Suprapubic skin (tissue), 4 donors: ENCODE data around the gene TBC1D21.

ENCODE experiments used
- EP300 ChIP-seq: sonication (generic); formaldehyde crosslinking; IDR thresholded peaks from one replicate; pipeline ENCODE4 v1.6.1; 2017; ENCODE audit warnings: antibody characterized with exemption
- POLR2A ChIP-seq, 2 donors: fragments of 450-650 bp; IDR thresholded peaks; one replicate each; pipeline ENCODE4 v1.6.1; 2017; ENCODE audit warnings: antibody characterized with exemption in 2 of 2, mild to moderate bottlenecking in 2 of 2, moderate library complexity in 2 of 2
- POLR2AphosphoS5 ChIP-seq, 3 donors: sonication (generic); formaldehyde crosslinking; IDR thresholded peaks; one replicate each; pipeline ENCODE4 v1.6.1; 2017; ENCODE audit warnings: antibody characterized with exemption in 3 of 3
- TF ChIP-seq, protein P1 (sequence below), 2 donors: fragments of 200-600 bp in 1 of 2; fragments of 450-650 bp in 1 of 2; sonication (generic) in 1 of 2; IDR thresholded peaks; one replicate each; pipeline ENCODE4 v1.5.1; 2016 to 2019; ENCODE audit warnings: antibody characterized with exemption in 2 of 2, mild to moderate bottlenecking in 1 of 2, moderate library complexity in 1 of 2

DNA sequence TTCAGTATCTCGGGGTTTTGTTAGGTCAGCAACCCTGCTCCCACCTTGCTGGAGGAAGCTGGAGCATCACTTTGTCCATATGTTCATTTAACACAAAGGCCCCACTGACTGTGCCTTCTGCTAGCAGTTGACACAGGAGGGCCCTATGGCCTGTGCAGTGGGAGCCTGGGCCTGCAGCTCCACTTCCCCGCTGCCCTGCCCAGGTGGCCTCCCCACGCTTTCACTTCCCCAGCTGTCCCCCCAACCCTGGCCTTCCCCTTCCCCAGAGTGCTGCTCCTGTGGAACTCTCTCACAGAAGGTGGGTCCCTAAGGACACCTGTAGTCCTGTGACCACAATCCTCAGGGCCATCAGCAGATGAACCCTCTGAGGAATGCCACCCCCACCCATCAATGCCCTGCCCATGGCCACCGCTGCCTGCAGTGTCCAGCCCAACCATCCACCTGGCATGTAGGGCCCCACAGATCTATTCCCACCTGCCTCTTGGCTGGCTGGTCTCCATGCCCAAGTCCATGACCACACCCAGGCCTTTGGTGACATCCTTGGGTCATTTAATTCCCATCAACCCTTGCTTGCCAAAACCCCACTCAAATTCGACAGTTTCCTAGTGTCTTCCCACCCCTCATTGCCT is 13.5 kb downstream of the TBC1D21 start:
- TF ChIP-seq, protein P1, sequence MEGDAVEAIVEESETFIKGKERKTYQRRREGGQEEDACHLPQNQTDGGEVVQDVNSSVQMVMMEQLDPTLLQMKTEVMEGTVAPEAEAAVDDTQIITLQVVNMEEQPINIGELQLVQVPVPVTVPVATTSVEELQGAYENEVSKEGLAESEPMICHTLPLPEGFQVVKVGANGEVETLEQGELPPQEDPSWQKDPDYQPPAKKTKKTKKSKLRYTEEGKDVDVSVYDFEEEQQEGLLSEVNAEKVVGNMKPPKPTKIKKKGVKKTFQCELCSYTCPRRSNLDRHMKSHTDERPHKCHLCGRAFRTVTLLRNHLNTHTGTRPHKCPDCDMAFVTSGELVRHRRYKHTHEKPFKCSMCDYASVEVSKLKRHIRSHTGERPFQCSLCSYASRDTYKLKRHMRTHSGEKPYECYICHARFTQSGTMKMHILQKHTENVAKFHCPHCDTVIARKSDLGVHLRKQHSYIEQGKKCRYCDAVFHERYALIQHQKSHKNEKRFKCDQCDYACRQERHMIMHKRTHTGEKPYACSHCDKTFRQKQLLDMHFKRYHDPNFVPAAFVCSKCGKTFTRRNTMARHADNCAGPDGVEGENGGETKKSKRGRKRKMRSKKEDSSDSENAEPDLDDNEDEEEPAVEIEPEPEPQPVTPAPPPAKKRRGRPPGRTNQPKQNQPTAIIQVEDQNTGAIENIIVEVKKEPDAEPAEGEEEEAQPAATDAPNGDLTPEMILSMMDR (IDR thresholded peaks at IDR 0.05), result no peak
- TF ChIP-seq POLR2A (IDR thresholded peaks at IDR 0.05), result no peak
- TF ChIP-seq EP300, result no peak
- TF ChIP-seq POLR2AphosphoS5 (IDR thresholded peaks at IDR 0.05), result no peak
